Middle frontal gyrus (tissue), 1 donor: ENCODE results near the gene NANP.

Experiments
- DNase-seq: peaks from one replicate; pipeline ENCODE4 v3.0.0-alpha.2; 2015; ENCODE audit warnings: low spot score; ENCODE audit errors: extremely low spot score

The NANP gene

GRCh38 chr20:25571817-25572216, 52.0 kb downstream of the NANP start:
- DNase-seq: no peak

DNA sequence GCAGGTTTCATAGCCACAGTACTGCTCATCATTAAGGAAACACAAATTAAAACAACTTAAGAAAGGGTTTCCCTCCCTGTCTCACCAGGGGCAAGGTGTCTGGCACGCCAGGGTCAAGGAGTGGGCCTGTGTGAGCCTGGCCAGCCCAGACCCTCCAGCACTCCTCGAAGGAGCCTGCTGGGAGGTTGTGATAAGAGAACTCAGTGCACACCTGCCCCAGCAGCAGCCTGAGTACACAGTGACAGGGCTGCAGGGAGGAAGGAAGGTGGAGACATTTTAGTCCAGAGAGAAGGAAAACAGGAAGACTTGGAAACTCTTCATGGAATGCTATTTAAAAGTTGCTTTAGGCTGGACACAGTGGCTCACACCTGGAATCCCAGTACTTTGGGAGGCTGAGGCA, 52.6 kb downstream of the NANP start:
- no peak for DNase-seq

DNA sequence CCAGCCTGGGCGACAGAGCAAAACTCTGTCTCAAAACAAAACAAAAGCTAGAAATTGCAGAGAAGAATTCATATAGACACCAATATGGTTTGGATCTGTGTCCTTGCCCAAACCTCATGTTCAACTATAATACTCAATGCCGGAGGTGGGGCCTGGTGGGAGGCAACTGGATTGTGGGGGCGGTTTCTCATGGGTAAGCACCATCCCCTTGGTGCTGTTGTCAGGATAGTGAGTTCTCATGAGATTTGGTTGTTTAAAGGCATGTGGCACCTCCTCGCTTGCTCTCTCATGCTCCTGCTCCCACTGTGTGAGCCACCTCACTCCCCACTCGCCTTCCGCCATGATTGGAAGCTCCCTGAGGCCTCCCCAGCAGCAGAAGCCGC, 53.7 kb downstream of the NANP start:
- no peak for DNase-seq

GRCh38 chr20:25567286-25567685, 56.5 kb downstream of the NANP start:
- no peak for DNase-seq

- no peak for DNase-seq
These were observed 57.0 kb downstream of the NANP start for GRCh38 chr20:25566821-25567220.

DNA sequence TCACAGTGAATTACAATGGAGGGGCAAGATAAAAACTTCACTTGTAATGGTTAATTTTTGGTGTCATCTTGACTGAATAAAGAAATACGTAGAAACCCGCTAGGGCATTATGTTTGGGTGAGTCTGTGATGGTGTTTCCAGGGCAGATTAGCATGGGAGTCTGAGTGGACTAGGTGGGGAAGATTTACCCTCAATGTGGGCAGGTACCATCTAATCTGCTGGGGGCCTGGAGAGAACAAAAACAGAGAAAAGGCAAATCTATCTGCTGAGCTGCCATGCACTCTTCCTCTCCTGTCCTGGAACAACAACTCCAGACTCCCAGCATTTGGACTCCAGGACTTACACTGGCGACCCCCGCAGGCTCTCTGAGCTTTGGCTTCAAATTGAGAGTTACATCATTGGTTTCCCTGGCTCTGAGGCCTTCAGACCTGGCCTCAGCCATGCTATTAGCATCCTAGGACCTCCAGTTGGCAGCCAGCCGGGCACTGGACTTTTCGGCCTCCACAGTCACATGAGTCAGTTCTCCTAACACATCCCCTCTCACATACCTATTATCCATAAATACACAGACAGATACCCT, 58.1 kb downstream of the NANP start:
- no peak for DNase-seq

DNA sequence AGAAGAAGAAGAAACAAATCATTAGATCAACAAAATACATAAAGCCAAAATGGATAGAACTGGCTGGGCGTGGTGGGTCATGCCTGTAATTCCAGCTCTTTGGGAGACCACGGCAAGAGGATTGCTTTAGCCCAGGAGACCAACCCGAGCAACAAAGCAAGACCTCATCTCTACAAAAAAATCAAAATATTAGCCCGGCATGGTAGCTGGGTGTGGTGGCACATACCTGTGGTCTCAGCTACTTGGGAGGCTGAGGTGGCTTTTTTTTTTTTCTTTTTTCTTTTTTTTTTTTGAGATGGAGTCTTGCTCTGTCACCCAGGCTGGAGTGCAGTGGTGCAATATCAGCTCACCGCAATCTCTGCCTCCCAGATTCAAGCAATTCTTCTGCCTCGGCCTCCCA, 59.9 kb downstream of the NANP start:
- no peak for DNase-seq

GRCh38 chr20:25563362-25563761, 60.5 kb downstream of the NANP start:
- DNase-seq: no peak
